ENCODE results near the gene GABRP. TPM values are rescaled to one million over a fixed set of nuclear protein-coding genes. Genes with fewer than 3 reads are reported as not detected.
A peak's percentile ranks its signal among the peaks of the same experiment; 100 is the strongest.

The GABRP gene
- total and polyA plus RNA-seq, 2 donors from 2014 or later: 3.4 to 33.1 TPM

DNA sequence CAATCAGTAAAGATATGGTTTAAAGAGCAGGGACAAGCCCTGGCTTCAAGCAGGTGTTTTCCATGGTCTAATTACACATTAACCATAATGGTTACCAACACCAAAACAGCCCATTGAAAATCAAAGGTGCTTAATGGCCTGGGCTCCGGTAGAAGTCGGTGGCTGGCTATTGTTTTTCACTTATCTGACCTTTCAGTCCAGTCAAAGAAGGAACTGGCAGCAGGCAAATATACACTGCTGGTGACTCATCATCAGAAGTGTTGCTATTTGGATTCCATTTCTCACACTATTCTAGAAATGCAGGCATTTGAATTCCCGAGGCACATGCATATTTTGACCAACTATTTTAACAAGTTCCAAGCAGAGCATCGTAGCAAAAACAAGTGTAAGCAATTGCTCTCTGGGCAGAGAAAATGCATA, 26.3 kb upstream of the GABRP start:
- Histone ChIP-seq H3K9me3 (ENCODE audit: control insufficient read depth in 2 of 3, insufficient read depth in 1 of 3, low read length in 3 of 3) (no peaks in the 10 kb centered on the region), H3K4me1 (ENCODE audit: control insufficient read depth in 2 of 3, insufficient read depth in 2 of 3, low read depth in 1 of 3, low read length in 3 of 3) (peaks cover 0 to 29% (median 28%) of the 10 kb centered on the region in 3 donors), H3K27me3 (ENCODE audit: control insufficient read depth, insufficient read depth, low read length) (no peaks in the 10 kb centered on the region), H3K27ac (ENCODE audit: low read depth in 2 of 2, low read length in 2 of 2) (peak overlapping the region in 1 of 2 donors; percentile 64), H3K4me3 (ENCODE audit: low read length in 3 of 3) (no peak overlapping the region), H3K36me3 (ENCODE audit: control insufficient read depth in 2 of 3, insufficient read depth in 3 of 3, low read length in 3 of 3) (no peaks in the 10 kb centered on the region), H3K9ac (ENCODE audit: low read length in 3 of 3) (peak overlapping the region in 1 of 3 donors; percentile 60)
- TF ChIP-seq, protein P1, sequence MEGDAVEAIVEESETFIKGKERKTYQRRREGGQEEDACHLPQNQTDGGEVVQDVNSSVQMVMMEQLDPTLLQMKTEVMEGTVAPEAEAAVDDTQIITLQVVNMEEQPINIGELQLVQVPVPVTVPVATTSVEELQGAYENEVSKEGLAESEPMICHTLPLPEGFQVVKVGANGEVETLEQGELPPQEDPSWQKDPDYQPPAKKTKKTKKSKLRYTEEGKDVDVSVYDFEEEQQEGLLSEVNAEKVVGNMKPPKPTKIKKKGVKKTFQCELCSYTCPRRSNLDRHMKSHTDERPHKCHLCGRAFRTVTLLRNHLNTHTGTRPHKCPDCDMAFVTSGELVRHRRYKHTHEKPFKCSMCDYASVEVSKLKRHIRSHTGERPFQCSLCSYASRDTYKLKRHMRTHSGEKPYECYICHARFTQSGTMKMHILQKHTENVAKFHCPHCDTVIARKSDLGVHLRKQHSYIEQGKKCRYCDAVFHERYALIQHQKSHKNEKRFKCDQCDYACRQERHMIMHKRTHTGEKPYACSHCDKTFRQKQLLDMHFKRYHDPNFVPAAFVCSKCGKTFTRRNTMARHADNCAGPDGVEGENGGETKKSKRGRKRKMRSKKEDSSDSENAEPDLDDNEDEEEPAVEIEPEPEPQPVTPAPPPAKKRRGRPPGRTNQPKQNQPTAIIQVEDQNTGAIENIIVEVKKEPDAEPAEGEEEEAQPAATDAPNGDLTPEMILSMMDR (IDR thresholded peaks at IDR 0.05; ENCODE audit: borderline replicate concordance, extremely low read depth, insufficient read depth): no peak
- DNase-seq: peak in 1 of 5 donors; percentile 41
- intact Hi-C loops (cut with DNase I): no loop called here
- peak; percentile 46 for FAIRE-seq

DNA sequence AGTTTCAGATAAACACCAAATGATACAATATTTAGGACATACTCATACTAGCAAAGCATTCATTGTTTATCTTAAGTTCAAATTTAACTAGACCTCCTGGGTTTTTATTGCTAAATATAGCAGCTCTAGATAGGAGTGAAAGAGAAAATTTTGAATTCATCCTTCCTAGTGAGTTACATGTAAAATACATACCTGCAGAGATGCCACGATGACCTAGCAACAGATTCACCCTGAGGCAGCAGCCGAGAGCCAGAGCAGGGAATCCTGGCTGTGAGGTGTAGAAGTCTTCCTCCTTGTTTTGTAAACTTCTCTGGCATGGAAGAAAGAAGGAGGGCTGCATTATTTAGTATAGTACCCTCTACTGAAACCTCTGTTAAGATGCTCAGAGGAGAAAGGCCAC, 25.9 kb upstream of the GABRP start:
- Histone ChIP-seq H3K36me3 (ENCODE audit: control insufficient read depth in 2 of 3, insufficient read depth in 3 of 3, low read length in 3 of 3) (no peaks in the 10 kb centered on the region), H3K4me3 (ENCODE audit: low read length in 3 of 3) (no peak overlapping the region), H3K9me3 (ENCODE audit: control insufficient read depth in 2 of 3, insufficient read depth in 1 of 3, low read length in 3 of 3) (no peaks in the 10 kb centered on the region), H3K27me3 (ENCODE audit: control insufficient read depth, insufficient read depth, low read length) (no peaks in the 10 kb centered on the region), H3K9ac (ENCODE audit: low read length in 3 of 3) (peak overlapping the region in 1 of 3 donors; percentile 60), H3K27ac (ENCODE audit: low read depth in 2 of 2, low read length in 2 of 2) (peak overlapping the region; percentile 55 to 64), H3K4me1 (ENCODE audit: control insufficient read depth in 2 of 3, insufficient read depth in 2 of 3, low read depth in 1 of 3, low read length in 3 of 3) (peaks cover 0 to 27% (median 25%) of the 10 kb centered on the region in 3 donors)
- no peak for DNase-seq
- FAIRE-seq: no peak
- intact Hi-C loops (cut with DNase I): no loop called here
- TF ChIP-seq, protein P1 (IDR thresholded peaks at IDR 0.05; ENCODE audit: borderline replicate concordance, extremely low read depth, insufficient read depth): no peak

DNA sequence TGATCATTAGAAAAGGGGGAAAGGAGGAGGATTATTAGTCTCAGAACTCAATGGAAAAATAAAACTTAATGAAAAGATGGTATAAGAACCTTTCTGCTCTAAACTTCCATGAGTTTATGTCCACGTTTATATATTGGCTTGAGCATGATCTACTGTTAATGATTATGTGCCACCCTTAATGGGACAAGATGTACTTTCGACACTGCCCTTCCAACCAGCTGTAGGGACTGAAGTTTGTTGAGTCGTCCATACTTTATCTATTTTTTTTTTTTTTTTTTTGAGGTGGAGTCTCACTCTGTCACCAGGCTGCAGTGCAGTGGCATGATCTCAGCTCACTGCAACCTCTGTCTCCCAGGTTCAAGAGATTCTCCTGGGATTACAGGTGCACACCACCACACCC, 25.0 kb upstream of the GABRP start:
- H3K27ac ChIP-seq (ENCODE audit: low read depth in 2 of 2, low read length in 2 of 2): peak overlapping the region in 1 of 2 donors; percentile 55

More for the DNA sequence above, 25.0 kb upstream of the GABRP start:
- no peak for DNase-seq
- Histone ChIP-seq H3K4me3 (ENCODE audit: low read length in 3 of 3) (no peak overlapping the region), H3K9me3 (ENCODE audit: control insufficient read depth in 2 of 3, insufficient read depth in 1 of 3, low read length in 3 of 3) (no peaks in the 10 kb centered on the region), H3K9ac (ENCODE audit: low read length in 3 of 3) (no peak overlapping the region), H3K36me3 (ENCODE audit: control insufficient read depth in 2 of 3, insufficient read depth in 3 of 3, low read length in 3 of 3) (no peaks in the 10 kb centered on the region), H3K27me3 (ENCODE audit: control insufficient read depth, insufficient read depth, low read length) (no peaks in the 10 kb centered on the region), H3K4me1 (ENCODE audit: control insufficient read depth in 2 of 3, insufficient read depth in 2 of 3, low read depth in 1 of 3, low read length in 3 of 3) (peaks cover 0 to 25% (median 22%) of the 10 kb centered on the region in 3 donors)
- TF ChIP-seq, protein P1 (IDR thresholded peaks at IDR 0.05; ENCODE audit: borderline replicate concordance, extremely low read depth, insufficient read depth): no peak
- FAIRE-seq: no peak
- intact Hi-C loops (cut with DNase I): no loop called here

Data from kidney (tissue), 14 donors.